H1 (cell line): ENCODE data around the gene FOSL2. TPM values are rescaled to one million over a fixed set of nuclear protein-coding genes. Genes with fewer than 3 reads are reported as not detected.

Source experiments
- GTF2F1 ChIP-seq: IDR thresholded peaks from 2 replicates; pipeline ENCODE4 v1.6.1; 2012; ENCODE audit warnings: low read depth, low read length, improper control_type of control experiment, borderline replicate concordance
- SUZ12 ChIP-seq: fragments of 200-600 bp; sonication (generic); IDR thresholded peaks from 2 replicates; pipeline ENCODE4 v1.6.1; 2012; ENCODE audit warnings: mild to moderate bottlenecking, inconsistent platforms, low read length, moderate library complexity, mixed read lengths
- polyA plus RNA-seq, 7 experiments: library from polyadenylated mRNA; depleted of rRNA in 3 of 7; stranded (reverse) in 5 of 7; unstranded in 2 of 7; fragments of >200 nt in 5 of 7; fragments of 200-250 nt in 2 of 7; gene quantifications; 1 replicate in 5 of 7; 2 replicates in 1 of 7; 4 replicates in 1 of 7; pipeline versions ENCODE4 v1.2.1 to v1.2.3, GENCODE V29; 2011 to 2013; ENCODE audit warnings: missing spikeins in 2 of 7, mixed read lengths in 2 of 7
- total RNA-seq: library from RNA; stranded (reverse); fragmentation: NEBNext Ultra II Directional; extraction: Animal tissue kit (Norgen Biotek cat#: 25700); gene quantifications from 2 replicates; pipeline ENCODE4 v1.2.1, GENCODE V29; 2021
- TF ChIP-seq, protein P1 (sequence below): fragments of 300-600 bp; sonication (generic); IDR thresholded peaks from 2 replicates; pipeline ENCODE4 v1.7.1; 2012; ENCODE audit warnings: low read length, moderate library complexity, mild to moderate bottlenecking, inconsistent platforms; ENCODE audit not compliant: insufficient replicate concordance

Gene FOSL2
- total and polyA plus RNA-seq, 2 of the 8 experiments (the other 6 are each of a cell fraction or from before 2014, with no cell fraction given) = 1.5 to 4.5 TPM

- TF ChIP-seq, protein P1, sequence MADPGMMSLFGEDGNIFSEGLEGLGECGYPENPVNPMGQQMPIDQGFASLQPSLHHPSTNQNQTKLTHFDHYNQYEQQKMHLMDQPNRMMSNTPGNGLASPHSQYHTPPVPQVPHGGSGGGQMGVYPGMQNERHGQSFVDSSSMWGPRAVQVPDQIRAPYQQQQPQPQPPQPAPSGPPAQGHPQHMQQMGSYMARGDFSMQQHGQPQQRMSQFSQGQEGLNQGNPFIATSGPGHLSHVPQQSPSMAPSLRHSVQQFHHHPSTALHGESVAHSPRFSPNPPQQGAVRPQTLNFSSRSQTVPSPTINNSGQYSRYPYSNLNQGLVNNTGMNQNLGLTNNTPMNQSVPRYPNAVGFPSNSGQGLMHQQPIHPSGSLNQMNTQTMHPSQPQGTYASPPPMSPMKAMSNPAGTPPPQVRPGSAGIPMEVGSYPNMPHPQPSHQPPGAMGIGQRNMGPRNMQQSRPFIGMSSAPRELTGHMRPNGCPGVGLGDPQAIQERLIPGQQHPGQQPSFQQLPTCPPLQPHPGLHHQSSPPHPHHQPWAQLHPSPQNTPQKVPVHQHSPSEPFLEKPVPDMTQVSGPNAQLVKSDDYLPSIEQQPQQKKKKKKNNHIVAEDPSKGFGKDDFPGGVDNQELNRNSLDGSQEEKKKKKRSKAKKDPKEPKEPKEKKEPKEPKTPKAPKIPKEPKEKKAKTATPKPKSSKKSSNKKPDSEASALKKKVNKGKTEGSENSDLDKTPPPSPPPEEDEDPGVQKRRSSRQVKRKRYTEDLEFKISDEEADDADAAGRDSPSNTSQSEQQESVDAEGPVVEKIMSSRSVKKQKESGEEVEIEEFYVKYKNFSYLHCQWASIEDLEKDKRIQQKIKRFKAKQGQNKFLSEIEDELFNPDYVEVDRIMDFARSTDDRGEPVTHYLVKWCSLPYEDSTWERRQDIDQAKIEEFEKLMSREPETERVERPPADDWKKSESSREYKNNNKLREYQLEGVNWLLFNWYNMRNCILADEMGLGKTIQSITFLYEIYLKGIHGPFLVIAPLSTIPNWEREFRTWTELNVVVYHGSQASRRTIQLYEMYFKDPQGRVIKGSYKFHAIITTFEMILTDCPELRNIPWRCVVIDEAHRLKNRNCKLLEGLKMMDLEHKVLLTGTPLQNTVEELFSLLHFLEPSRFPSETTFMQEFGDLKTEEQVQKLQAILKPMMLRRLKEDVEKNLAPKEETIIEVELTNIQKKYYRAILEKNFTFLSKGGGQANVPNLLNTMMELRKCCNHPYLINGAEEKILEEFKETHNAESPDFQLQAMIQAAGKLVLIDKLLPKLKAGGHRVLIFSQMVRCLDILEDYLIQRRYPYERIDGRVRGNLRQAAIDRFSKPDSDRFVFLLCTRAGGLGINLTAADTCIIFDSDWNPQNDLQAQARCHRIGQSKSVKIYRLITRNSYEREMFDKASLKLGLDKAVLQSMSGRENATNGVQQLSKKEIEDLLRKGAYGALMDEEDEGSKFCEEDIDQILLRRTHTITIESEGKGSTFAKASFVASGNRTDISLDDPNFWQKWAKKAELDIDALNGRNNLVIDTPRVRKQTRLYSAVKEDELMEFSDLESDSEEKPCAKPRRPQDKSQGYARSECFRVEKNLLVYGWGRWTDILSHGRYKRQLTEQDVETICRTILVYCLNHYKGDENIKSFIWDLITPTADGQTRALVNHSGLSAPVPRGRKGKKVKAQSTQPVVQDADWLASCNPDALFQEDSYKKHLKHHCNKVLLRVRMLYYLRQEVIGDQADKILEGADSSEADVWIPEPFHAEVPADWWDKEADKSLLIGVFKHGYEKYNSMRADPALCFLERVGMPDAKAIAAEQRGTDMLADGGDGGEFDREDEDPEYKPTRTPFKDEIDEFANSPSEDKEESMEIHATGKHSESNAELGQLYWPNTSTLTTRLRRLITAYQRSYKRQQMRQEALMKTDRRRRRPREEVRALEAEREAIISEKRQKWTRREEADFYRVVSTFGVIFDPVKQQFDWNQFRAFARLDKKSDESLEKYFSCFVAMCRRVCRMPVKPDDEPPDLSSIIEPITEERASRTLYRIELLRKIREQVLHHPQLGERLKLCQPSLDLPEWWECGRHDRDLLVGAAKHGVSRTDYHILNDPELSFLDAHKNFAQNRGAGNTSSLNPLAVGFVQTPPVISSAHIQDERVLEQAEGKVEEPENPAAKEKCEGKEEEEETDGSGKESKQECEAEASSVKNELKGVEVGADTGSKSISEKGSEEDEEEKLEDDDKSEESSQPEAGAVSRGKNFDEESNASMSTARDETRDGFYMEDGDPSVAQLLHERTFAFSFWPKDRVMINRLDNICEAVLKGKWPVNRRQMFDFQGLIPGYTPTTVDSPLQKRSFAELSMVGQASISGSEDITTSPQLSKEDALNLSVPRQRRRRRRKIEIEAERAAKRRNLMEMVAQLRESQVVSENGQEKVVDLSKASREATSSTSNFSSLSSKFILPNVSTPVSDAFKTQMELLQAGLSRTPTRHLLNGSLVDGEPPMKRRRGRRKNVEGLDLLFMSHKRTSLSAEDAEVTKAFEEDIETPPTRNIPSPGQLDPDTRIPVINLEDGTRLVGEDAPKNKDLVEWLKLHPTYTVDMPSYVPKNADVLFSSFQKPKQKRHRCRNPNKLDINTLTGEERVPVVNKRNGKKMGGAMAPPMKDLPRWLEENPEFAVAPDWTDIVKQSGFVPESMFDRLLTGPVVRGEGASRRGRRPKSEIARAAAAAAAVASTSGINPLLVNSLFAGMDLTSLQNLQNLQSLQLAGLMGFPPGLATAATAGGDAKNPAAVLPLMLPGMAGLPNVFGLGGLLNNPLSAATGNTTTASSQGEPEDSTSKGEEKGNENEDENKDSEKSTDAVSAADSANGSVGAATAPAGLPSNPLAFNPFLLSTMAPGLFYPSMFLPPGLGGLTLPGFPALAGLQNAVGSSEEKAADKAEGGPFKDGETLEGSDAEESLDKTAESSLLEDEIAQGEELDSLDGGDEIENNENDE = no peak
- TF ChIP-seq SUZ12 (no peak), GTF2F1 (no peak)
- TF ChIP-seq, all 59 proteins: peak for 0
Observed at GRCh38 chr2:28428486-28428885, 35.8 kb downstream of the FOSL2 start (continued).
